Vagina (tissue), 2 donors: ENCODE measurements around the gene NR2F1-AS1. TPM values are rescaled to one million over a fixed set of nuclear protein-coding genes. Genes with fewer than 3 reads are reported as not detected.
"Not testable (repeated sequence)": the region's sequence is repeated elsewhere in the genome, so short reads cannot be mapped to it uniquely, and the experiment has no call there.

ENCODE experiments used
- DNase-seq, 2 donors: peaks; one replicate each; pipeline ENCODE4 v3.0.0-alpha.2; 2017; ENCODE audit errors: extremely low spot score in 2 of 2
- H3K27ac ChIP-seq: fragments of 200-600 bp; sonication (generic); one replicate; pipeline ENCODE4 v1.5.1; 2019
- H3K27me3 ChIP-seq: fragments of 200-600 bp; sonication (generic); one replicate; pipeline ENCODE4 v1.5.1; 2019
- H3K36me3 ChIP-seq, 2 donors: fragments of 200-600 bp; sonication (generic); one replicate each; pipeline ENCODE4 v1.5.1; 2017 to 2019
- H3K4me1 ChIP-seq: fragments of 200-600 bp; sonication (generic); one replicate; pipeline ENCODE4 v1.5.1; 2019
- H3K4me3 ChIP-seq, 2 donors: fragments of 200-600 bp; sonication (generic); 1 replicate in 1 of 2; 2 replicates in 1 of 2; pipeline ENCODE4 v1.5.1; 2016 to 2019
- H3K9me3 ChIP-seq: fragments of 200-600 bp; sonication (generic); one replicate; pipeline ENCODE4 v1.5.1; 2019
- CTCF ChIP-seq, 3 experiments: fragments of 450-650 bp in 2 of 3; fragments of 200-600 bp in 1 of 3; sonication (generic) in 1 of 3; IDR thresholded peaks; one replicate each; pipeline ENCODE4 v1.5.1; 2017 to 2019; ENCODE audit warnings: antibody characterized with exemption in 3 of 3, mild to moderate bottlenecking in 2 of 3, moderate library complexity in 2 of 3
- POLR2A ChIP-seq, 2 donors: fragments of 450-650 bp; IDR thresholded peaks; one replicate each; pipeline ENCODE4 v1.6.1; 2017; ENCODE audit warnings: antibody characterized with exemption in 2 of 2, mild to moderate bottlenecking in 2 of 2, moderate library complexity in 2 of 2
- POLR2AphosphoS5 ChIP-seq, 2 donors: sonication (generic); formaldehyde crosslinking; IDR thresholded peaks; one replicate each; pipeline ENCODE4 v1.9.0; 2017; ENCODE audit warnings: antibody characterized with exemption in 2 of 2, mild to moderate bottlenecking in 2 of 2, low read depth in 1 of 2; ENCODE audit not compliant: insufficient read depth in 1 of 2
- intact Hi-C: fragments of 100-400 bp; cut with DNase I; formaldehyde crosslinking; loops from one replicate; pipeline ENCODE4 v1.15.1; 2023
- total RNA-seq: library from RNA; depleted of rRNA; stranded (reverse); fragments of >200 nt; gene quantifications from one replicate; pipeline ENCODE4 v1.2.3, GENCODE V29; 2016

Gene NR2F1-AS1
- total RNA-seq, 1 donor from 2014 or later = 22.3 TPM

- no peaks in the 10 kb centered on the region for H3K9me3 ChIP-seq
- H3K27me3 ChIP-seq = no peaks in the 10 kb centered on the region
- no peaks in the 10 kb centered on the region for H3K4me1 ChIP-seq
- H3K4me3 ChIP-seq = no peak overlapping the region
- no peak for DNase-seq
- no peak for TF ChIP-seq POLR2A (IDR thresholded peaks at IDR 0.05)
- no peak for TF ChIP-seq CTCF (IDR thresholded peaks at IDR 0.05)
- no peak for TF ChIP-seq POLR2AphosphoS5 (IDR thresholded peaks at IDR 0.05; ENCODE audit: insufficient read depth in 1 of 2, low read depth in 1 of 2)
- H3K27ac ChIP-seq = no peak overlapping the region
- intact Hi-C loops = no loop called here
- peaks cover 0 to 5% of the 10 kb centered on the region in 2 donors for H3K36me3 ChIP-seq
Observed at GRCh38 chr5:93557021-93557604, 23.9 kb downstream of the NR2F1-AS1 start.

GRCh38 chr5:93549594-93549993 lies 31.4 kb downstream of the NR2F1-AS1 start:
- H3K4me1 ChIP-seq, DNase-seq, H3K27ac ChIP-seq, H3K4me3 ChIP-seq, H3K9me3 ChIP-seq, H3K36me3 ChIP-seq, H3K27me3 ChIP-seq, intact Hi-C loops: not testable (repeated sequence)

GRCh38 chr5:93545872-93546271 lies 35.1 kb downstream of the NR2F1-AS1 start:
- H3K27ac ChIP-seq = no peak overlapping the region
- no peaks in the 10 kb centered on the region for H3K27me3 ChIP-seq
- H3K9me3 ChIP-seq = no peaks in the 10 kb centered on the region
- H3K36me3 ChIP-seq = no peaks in the 10 kb centered on the region
- no peak overlapping the region for H3K4me3 ChIP-seq
- TF ChIP-seq POLR2AphosphoS5 (IDR thresholded peaks at IDR 0.05; ENCODE audit: insufficient read depth in 1 of 2, low read depth in 1 of 2) = no peak
- no peak for TF ChIP-seq CTCF (IDR thresholded peaks at IDR 0.05)
- TF ChIP-seq POLR2A (IDR thresholded peaks at IDR 0.05) = no peak
- no peak for DNase-seq
- H3K4me1 ChIP-seq = no peaks in the 10 kb centered on the region
- intact Hi-C loops = no loop called here

- Histone ChIP-seq H3K36me3 (no peaks in the 10 kb centered on the region), H3K4me3 (no peak overlapping the region), H3K27ac (peak overlapping the region; percentile 36), H3K27me3 (no peaks in the 10 kb centered on the region), H3K4me1 (peaks cover 8% of the 10 kb centered on the region), H3K9me3 (no peaks in the 10 kb centered on the region)
- intact Hi-C loops = no loop called here
- peak in 1 of 2 donors; percentile 93 for DNase-seq
- TF ChIP-seq POLR2A (IDR thresholded peaks at IDR 0.05) (no peak), POLR2AphosphoS5 (IDR thresholded peaks at IDR 0.05; ENCODE audit: insufficient read depth in 1 of 2, low read depth in 1 of 2) (peak in 1 of 2 donors; percentile 69)
Observed at GRCh38 chr5:93532370-93532769, 48.6 kb downstream of the NR2F1-AS1 start.

GRCh38 chr5:93521815-93522214 lies 59.2 kb downstream of the NR2F1-AS1 start:
- H3K36me3 ChIP-seq, H3K27ac ChIP-seq, DNase-seq, H3K9me3 ChIP-seq, H3K4me1 ChIP-seq, intact Hi-C loops, H3K4me3 ChIP-seq, H3K27me3 ChIP-seq: not testable (repeated sequence)

- Histone ChIP-seq H3K27me3 (no peaks in the 10 kb centered on the region), H3K27ac (no peak overlapping the region), H3K4me1 (no peaks in the 10 kb centered on the region), H3K9me3 (no peaks in the 10 kb centered on the region), H3K4me3 (no peak overlapping the region), H3K36me3 (no peaks in the 10 kb centered on the region)
- intact Hi-C loops = no loop called here
- no peak for TF ChIP-seq CTCF (IDR thresholded peaks at IDR 0.05)
- TF ChIP-seq POLR2A (IDR thresholded peaks at IDR 0.05) = no peak
- no peak for TF ChIP-seq POLR2AphosphoS5 (IDR thresholded peaks at IDR 0.05; ENCODE audit: insufficient read depth in 1 of 2, low read depth in 1 of 2)
- no peak for DNase-seq
Observed at GRCh38 chr5:93519740-93520139, 61.3 kb downstream of the NR2F1-AS1 start.
